Hepatocyte (in vitro differentiated cells): ENCODE results near the gene ASXL3.

ENCODE experiments used
- CTCF ChIP-seq: fragments of 200-600 bp; sonication (generic); IDR thresholded peaks from 2 replicates; pipeline ENCODE4 v1.5.1; 2016; ENCODE audit warnings: antibody characterized with exemption, mild to moderate bottlenecking; ENCODE audit not compliant: poor library complexity
- EZH2 ChIP-seq: fragments of 200-600 bp; sonication (generic); IDR thresholded peaks from 2 replicates; pipeline ENCODE4 v1.6.1; 2016; ENCODE audit warnings: antibody characterized with exemption, mild to moderate bottlenecking, borderline replicate concordance
- EZH2phosphoT487 ChIP-seq: fragments of 200-600 bp; sonication (generic); IDR thresholded peaks from one replicate; pipeline ENCODE4 v1.6.1; 2018; ENCODE audit warnings: antibody characterized with exemption, mild to moderate bottlenecking, low read depth, moderate library complexity; ENCODE audit not compliant: unreplicated experiment, severe bottlenecking

DNA sequence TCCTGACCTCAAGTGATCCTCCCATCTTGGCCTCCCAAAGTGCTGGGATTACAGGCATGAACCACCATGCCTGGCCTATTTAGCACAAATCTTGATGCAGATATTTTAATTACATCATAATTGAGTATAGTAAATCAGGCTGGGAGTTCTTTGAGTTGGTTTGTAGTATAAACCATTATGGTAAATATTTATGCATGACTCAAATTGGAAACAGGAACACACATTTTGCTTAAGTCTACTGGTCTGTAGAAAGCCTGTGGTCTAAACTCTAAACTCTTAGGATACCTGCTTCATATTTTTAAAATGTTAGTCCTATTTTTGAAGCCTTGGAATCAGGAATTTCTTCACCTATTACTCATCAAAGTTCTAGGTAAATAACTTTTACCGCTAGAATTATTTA, 16.8 kb downstream of the ASXL3 start:
- TF ChIP-seq EZH2 (no peak), CTCF (no peak), EZH2phosphoT487 (no peak)
